Mammary microvascular endothelial cell (primary cell): ENCODE measurements around the gene IPO5. TPM values are rescaled to one million over a fixed set of nuclear protein-coding genes. Genes with fewer than 3 reads are reported as not detected.

Experiments used
- total RNA-seq: library from RNA; depleted of rRNA; stranded (reverse); fragments of >200 nt; gene quantifications from 2 replicates; pipeline ENCODE4 v1.2.3, GENCODE V29; 2015

IPO5 gene
- 117 and 124 TPM in 2 replicates for total RNA-seq

DNA sequence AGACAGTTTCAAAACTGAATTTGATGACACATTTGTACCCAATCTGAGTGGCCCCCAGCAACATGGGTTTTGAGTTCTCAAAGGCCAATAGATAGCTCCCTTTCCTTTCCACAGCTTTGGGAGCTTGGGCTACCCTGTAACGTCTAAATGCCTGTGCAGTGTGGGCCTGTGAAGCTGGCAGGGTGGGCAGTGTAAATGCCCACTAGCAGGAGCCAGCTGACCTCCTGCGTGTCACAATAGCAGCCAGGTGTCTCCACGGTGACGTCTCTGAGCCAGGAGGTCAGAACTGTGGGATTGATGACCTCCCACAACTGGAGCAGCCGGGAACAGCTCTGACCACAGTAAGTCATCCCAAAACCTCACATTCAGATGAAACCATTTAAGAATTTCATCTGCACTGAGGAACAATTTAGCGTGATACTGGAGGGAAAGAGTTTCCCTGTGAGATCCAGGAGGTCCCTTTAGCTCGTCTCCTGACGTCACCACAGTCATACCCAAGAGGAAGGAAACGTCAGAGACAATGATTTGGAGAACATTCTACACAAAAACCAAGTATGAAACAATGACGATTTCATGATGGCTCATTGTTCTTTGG is at the start of gene IPO5:
IPO5 (plus strand) TSS at position 300 of the 595 bp plus-strand sequence. CDS start 23,022 bp downstream, outside the sequence.

Other genes starting within 250 kb of the IPO5 start
- 20.9 and 22.5 TPM in 2 replicates for gene FARP1, start 189.4 kb downstream of the IPO5 start, total RNA-seq
- gene RNF113B, start 223.6 kb downstream of the IPO5 start, total RNA-seq, result not detected in 2 replicates